ENCODE data around the gene ELN. TPM values are rescaled to one million over a fixed set of nuclear protein-coding genes. Genes with fewer than 3 reads are reported as not detected.

The ELN gene
- total and polyA plus RNA-seq, 2 of the 8 experiments (the other 6 are each of a cell fraction or from before 2014, with no cell fraction given): 5.1 to 5.6 TPM

DNA sequence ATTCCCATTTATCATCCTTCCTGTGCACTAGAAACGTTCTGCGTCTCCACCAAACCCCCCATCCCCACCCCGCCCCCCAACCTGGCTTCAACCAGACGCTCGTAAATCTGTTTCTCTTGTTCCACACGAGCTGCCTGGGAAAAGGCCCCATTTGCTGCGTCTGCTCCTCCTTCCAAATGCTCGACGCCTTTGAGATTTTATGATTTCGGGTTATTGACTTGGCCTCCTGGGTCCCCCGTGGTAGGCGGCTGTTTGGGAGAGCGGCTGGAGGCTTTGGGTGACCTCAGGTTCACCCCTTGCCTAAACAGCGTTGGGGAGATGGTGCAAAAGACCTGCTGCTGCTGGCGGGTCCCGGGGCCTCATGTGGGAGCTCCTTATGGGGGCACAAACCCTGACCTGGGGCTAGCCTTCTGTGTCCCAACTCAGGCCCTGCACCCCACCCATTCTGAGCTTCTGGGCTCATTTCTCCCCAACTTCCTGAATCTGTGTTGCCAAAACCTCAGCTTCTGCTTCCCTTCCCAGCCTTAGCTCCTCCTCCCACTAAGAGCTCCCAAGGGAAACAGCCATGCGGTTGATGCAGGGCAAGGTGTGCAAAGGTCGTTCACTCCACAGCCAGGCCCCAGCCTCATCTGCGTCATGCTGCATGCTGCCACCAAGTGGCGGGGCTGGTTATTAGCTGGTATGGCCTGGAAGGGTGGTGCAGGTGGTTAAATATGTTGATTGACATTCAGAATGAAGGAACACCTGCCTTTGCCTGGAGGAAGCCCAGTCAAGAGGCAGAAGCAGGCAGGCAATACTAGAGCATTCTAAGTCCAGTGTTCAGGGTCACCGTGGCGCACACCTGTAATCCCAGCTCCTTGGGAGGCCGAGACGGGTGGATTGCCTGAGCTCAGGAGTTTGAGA is 49.1 kb upstream of the ELN start:
- POLR2A ChIA-PET (ENCODE audit: partially characterized antibody): no interaction called here
- peak; percentile 28 for FAIRE-seq
- TF ChIP-seq TBP (IDR thresholded peaks at IDR 0.05; ENCODE audit: low read depth, low read length) (peak; percentile 43; the same call in 1 of the 2 replicates), MAFK (IDR thresholded peaks at IDR 0.05; ENCODE audit: low read depth, low read length) (peak; percentile 26; the same call in 1 of the 2 replicates), E2F6 (IDR thresholded peaks at IDR 0.05) (peak; percentile 40; the same call in 1 of the 2 replicates)
- TF ChIP-seq, protein P1, sequence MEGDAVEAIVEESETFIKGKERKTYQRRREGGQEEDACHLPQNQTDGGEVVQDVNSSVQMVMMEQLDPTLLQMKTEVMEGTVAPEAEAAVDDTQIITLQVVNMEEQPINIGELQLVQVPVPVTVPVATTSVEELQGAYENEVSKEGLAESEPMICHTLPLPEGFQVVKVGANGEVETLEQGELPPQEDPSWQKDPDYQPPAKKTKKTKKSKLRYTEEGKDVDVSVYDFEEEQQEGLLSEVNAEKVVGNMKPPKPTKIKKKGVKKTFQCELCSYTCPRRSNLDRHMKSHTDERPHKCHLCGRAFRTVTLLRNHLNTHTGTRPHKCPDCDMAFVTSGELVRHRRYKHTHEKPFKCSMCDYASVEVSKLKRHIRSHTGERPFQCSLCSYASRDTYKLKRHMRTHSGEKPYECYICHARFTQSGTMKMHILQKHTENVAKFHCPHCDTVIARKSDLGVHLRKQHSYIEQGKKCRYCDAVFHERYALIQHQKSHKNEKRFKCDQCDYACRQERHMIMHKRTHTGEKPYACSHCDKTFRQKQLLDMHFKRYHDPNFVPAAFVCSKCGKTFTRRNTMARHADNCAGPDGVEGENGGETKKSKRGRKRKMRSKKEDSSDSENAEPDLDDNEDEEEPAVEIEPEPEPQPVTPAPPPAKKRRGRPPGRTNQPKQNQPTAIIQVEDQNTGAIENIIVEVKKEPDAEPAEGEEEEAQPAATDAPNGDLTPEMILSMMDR (IDR thresholded peaks at IDR 0.05; ENCODE audit: control extremely low read depth in 1 of 3, insufficient read depth in 1 of 3, low read depth in 1 of 3, low read length in 3 of 3): peak; percentile 79 to 92 (median 89)

More for the DNA sequence above, 49.1 kb upstream of the ELN start:
- Histone ChIP-seq H3K27ac (ENCODE audit: low read depth, low read length) (no peak overlapping the region), H3K9me3 (ENCODE audit: insufficient read depth in 2 of 2, low read depth in 1 of 2, low read length in 1 of 2) (no peaks in the 10 kb centered on the region), H4K91ac (replicated peaks; ENCODE audit: insufficient read length, low read length) (no peak overlapping the region), H2AK5ac (ENCODE audit: low read depth, low read length) (no peak overlapping the region), H3K9ac (replicated peaks in 1 of 4; ENCODE audit: extremely low read depth in 1 of 4, low read depth in 3 of 4, low read length in 3 of 4) (no peak overlapping the region), H4K20me1 (replicated peaks in 1 of 2; ENCODE audit: control insufficient read depth in 1 of 2, insufficient read depth in 2 of 2, low read length in 2 of 2) (no peaks in the 10 kb centered on the region), H3K18ac (ENCODE audit: extremely low read depth, low read length) (no peak overlapping the region), H3K79me2 (ENCODE audit: control insufficient read depth in 1 of 2, insufficient read depth in 2 of 2, low read length in 2 of 2) (no peaks in the 10 kb centered on the region), H2BK12ac (ENCODE audit: low read depth, low read length) (no peak overlapping the region), H3K4ac (replicated peaks; ENCODE audit: insufficient read length, low read depth, low read length) (no peak overlapping the region), H3K79me1 (ENCODE audit: low read depth, low read length) (no peaks in the 10 kb centered on the region), H2BK5ac (ENCODE audit: low read depth, low read length) (no peak overlapping the region), H3K56ac (replicated peaks; ENCODE audit: insufficient read length, low read depth, low read length) (no peak overlapping the region), H3K27me3 (replicated peaks in 1 of 4; ENCODE audit: control insufficient read depth in 3 of 4, extremely low read depth in 1 of 4, insufficient read depth in 3 of 4, low read length in 3 of 4) (no peaks in the 10 kb centered on the region), H2BK15ac (ENCODE audit: low read length) (no peak overlapping the region), H3K23me2 (ENCODE audit: low read depth, low read length) (no peaks in the 10 kb centered on the region; the same call in 1 of the 2 replicates), H2AFZ (ENCODE audit: low read length) (peak overlapping the region; percentile 77; the same call in 1 of the 2 replicates), H4K8ac (ENCODE audit: extremely low read depth, insufficient read depth, low read length) (no peak overlapping the region), H2BK20ac (ENCODE audit: low read length) (no peak overlapping the region), H3K4me3 (ENCODE audit: extremely low read depth in 1 of 4, insufficient read depth in 2 of 4, low read depth in 3 of 4, low read length in 4 of 4) (no peak overlapping the region), H3K4me1 (replicated peaks in 1 of 4; ENCODE audit: control insufficient read depth in 3 of 4, insufficient read depth in 4 of 4, low read length in 3 of 4) (no peaks in the 10 kb centered on the region; a peak in 1 of 7 replicates), H3K36me3 (ENCODE audit: control insufficient read depth in 2 of 4, insufficient read depth in 4 of 4, low read length in 3 of 4) (no peaks in the 10 kb centered on the region), H2BK120ac (replicated peaks; ENCODE audit: low read depth, low read length) (no peak overlapping the region), H4K5ac (ENCODE audit: insufficient read length, low read depth, low read length) (no peak overlapping the region), H3K14ac (ENCODE audit: insufficient read length) (no peak overlapping the region), H3K4me2 (ENCODE audit: insufficient read depth in 1 of 2, low read depth in 2 of 2, low read length in 2 of 2) (no peak overlapping the region), H3K23ac (ENCODE audit: insufficient read length) (no peak overlapping the region)
- peak; percentile 29 to 81 for DNase-seq (ENCODE audit: low read depth in 1 of 2, low spot score in 2 of 2)
- CTCF ChIA-PET (ENCODE audit: partially characterized antibody): interaction anchor here (0.7 to 2.9 kb wide), 31 partner anchors 9 to 197 kb away, joined by 3 to 17 read pairs (median 5); no protein-coding TSS in a partner anchor
- WGBS, 2 experiments (ENCODE audit: extremely low coverage in 1 of 2, insufficient coverage in 1 of 2, insufficient read length in 1 of 2, insufficient replicate concordance in 2 of 2, low coverage in 1 of 2, low lambda C conversion rate in 2 of 2, missing lambda C conversion rate in 1 of 2): 81% methylated on average over 24 of the region's 24 CpGs; no CpG with 5 or more reads in 1 of the 2 experiments
